ENCODE results near the gene SPAG16.

The SPAG16 gene

DNA sequence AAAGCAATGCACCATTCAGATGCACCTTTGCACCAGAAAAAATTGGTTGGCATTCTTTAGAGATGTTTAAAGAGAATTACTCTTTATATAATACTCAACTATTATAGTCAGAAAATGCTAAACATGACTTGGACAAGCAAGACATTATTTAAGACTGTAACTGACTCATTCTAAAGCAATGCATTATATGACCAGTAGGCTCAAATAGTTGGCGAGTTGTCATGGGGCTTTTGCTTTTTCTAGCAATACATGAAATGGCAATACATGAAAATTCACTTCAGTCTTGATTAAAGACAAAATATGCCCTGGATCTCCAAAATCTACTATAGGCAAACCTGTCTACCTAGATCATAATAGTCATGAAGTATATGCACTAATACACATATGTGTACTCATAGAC is 909.7 kb downstream of the SPAG16 start:
- peak; percentile 72 for DNase-seq (ENCODE audit: low read depth)
- TF ChIP-seq, protein P1, sequence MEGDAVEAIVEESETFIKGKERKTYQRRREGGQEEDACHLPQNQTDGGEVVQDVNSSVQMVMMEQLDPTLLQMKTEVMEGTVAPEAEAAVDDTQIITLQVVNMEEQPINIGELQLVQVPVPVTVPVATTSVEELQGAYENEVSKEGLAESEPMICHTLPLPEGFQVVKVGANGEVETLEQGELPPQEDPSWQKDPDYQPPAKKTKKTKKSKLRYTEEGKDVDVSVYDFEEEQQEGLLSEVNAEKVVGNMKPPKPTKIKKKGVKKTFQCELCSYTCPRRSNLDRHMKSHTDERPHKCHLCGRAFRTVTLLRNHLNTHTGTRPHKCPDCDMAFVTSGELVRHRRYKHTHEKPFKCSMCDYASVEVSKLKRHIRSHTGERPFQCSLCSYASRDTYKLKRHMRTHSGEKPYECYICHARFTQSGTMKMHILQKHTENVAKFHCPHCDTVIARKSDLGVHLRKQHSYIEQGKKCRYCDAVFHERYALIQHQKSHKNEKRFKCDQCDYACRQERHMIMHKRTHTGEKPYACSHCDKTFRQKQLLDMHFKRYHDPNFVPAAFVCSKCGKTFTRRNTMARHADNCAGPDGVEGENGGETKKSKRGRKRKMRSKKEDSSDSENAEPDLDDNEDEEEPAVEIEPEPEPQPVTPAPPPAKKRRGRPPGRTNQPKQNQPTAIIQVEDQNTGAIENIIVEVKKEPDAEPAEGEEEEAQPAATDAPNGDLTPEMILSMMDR (conservative IDR thresholded peaks at IDR 0.05; ENCODE audit: low read length) = peak; percentile 13; the same call in 1 of the 2 replicates
- no peak overlapping the region for H3K4me3 ChIP-seq (ENCODE audit: low read length)

DNA sequence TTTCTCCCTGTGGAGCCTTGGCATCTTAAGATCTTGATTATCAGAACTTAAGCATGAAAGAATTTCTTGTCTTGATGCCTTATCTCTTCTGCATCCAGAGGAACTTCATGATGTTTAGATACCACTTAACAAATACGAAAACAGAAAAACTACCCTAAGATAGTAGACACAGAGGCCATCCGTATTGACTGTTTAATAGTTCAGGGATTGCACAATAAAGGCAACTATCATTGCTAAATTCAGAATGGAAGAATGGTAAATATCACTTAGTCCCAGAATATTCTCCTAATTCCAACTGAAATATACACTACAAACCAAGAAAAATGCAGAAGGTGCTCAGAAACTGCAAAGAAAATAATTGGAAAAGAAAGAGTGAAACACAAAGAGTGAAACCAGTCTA is 912.0 kb downstream of the SPAG16 start:
- TF ChIP-seq, protein P1 (conservative IDR thresholded peaks at IDR 0.05; ENCODE audit: low read length) = no peak
- no peak for DNase-seq (ENCODE audit: low read depth)
- no peak overlapping the region for H3K4me3 ChIP-seq (ENCODE audit: low read length)

GRCh38 chr2:214201892-214202291 is 917.6 kb downstream of the SPAG16 start:
- no peak overlapping the region for H3K4me3 ChIP-seq (ENCODE audit: low read length)
- TF ChIP-seq, protein P1 (conservative IDR thresholded peaks at IDR 0.05; ENCODE audit: low read length) = no peak
- no peak for DNase-seq (ENCODE audit: low read depth)

DNA sequence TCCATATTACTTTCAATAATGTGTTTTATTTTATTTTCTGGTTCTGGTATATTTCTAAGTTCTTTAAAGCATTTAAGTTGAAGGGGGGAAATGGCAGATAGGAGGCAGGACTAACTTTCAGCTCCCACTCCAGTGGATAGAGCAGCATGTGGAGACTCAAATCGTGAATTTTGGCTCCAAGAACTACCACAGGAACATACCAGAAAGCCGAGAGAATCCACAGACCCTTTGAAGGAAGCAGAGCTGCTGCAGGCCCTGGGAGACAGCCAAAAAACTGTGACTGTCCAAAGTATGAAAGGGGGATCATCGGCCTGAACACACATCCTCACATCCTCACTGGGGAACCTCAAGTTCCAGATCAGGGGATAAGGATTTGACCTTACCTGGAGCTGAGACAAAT is 919.0 kb downstream of the SPAG16 start:
- peak; percentile 32 for DNase-seq (ENCODE audit: low read depth)
- TF ChIP-seq, protein P1 (conservative IDR thresholded peaks at IDR 0.05; ENCODE audit: low read length) = no peak
- H3K4me3 ChIP-seq (ENCODE audit: low read length) = no peak overlapping the region

DNA sequence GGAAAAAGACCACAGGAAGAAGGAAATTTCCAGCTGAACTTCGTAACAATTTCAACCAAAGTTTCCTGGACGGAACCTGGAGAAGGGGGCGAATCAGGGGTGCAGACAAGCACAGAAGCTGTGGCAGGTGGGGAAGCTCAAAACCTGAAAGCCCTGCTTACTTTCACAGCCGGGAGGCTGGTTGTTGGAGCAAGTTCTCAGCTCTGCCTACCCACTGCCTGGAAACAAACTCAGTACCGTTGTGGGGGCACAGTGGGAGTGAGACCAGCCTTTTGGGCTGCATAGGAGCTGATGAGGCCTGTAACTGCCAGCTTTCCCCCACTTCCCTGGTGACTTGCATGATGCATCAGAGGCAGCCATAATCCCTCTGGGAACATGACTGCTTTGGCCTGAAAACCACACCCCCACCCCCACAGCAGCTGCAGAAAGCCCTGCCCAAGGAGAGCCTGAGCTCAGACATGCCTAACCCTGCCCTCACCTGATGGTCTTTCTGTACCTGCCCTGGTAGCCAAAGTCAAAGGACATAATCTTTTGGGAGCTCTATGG is 919.6 kb downstream of the SPAG16 start:
- TF ChIP-seq, protein P1 (conservative IDR thresholded peaks at IDR 0.05; ENCODE audit: low read length) = no peak
- DNase-seq (ENCODE audit: low read depth) = peak; percentile 53
- no peak overlapping the region for H3K4me3 ChIP-seq (ENCODE audit: low read length)

DNA sequence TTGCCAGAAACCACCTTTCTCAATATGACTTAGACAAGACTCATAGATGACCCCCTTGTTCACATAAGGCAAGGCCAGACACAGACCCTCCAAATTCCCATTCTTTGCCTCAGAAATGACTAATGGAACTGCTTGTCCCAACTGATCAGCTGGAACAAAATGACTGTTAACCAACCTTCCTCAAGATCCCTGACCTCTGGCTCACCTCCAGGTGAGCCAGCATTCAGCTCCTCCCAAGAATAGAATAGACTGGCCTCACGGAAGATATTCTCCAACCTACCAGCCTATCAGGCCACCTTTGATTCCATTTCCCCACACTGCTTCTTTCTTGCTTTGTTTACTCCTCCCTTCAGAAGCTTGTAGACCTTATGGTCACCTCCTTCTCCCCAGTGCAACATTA is 930.8 kb downstream of the SPAG16 start:
- TF ChIP-seq, protein P1 (conservative IDR thresholded peaks at IDR 0.05; ENCODE audit: low read length) = no peak
- DNase-seq (ENCODE audit: low read depth) = no peak
- H3K4me3 ChIP-seq (ENCODE audit: low read length) = no peak overlapping the region

DNA sequence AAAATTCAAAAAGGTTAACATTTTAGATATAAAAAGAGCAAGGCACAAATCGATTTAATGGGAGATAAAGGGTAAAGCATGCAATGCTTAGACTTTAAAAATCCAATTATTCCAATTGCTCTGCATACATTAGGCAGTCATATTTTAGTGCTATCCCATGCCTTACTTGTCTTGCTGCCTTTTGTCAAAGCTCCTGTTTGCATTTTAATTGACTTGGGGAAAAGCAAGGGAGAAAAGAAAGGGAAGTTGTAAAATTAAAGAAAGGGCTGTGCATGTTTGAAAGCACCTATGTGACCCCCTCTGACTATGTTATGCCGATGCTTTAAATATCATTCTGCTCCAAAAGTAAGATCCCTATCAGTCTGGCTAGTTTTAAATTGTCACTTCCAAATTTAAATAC is 932.9 kb downstream of the SPAG16 start:
- TF ChIP-seq, protein P1 (conservative IDR thresholded peaks at IDR 0.05; ENCODE audit: low read length) = no peak

More for the DNA sequence above, 932.9 kb downstream of the SPAG16 start:
- H3K4me3 ChIP-seq (ENCODE audit: low read length) = no peak overlapping the region
- DNase-seq (ENCODE audit: low read depth) = no peak

Measured in AG10803 (cell line).